Neural cell (in vitro differentiated cells): ENCODE results near the gene NSUN6.

ENCODE experiments used
- EP300 ChIP-seq: fragments of 450-650 bp; conservative IDR thresholded peaks from 2 replicates; pipeline ENCODE4 v1.6.1; 2014; ENCODE audit warnings: antibody characterized with exemption, mild to moderate bottlenecking, moderate library complexity; ENCODE audit not compliant: poor library complexity, severe bottlenecking
- EZH2 ChIP-seq: fragments of 200-600, 300-800 bp; shearing (Covaris generic), sonication (generic); IDR thresholded peaks from 2 replicates; pipeline ENCODE4 v1.6.1; 2014; ENCODE audit warnings: antibody characterized with exemption, low read length, borderline replicate concordance, mild to moderate bottlenecking; ENCODE audit not compliant: insufficient read depth, poor library complexity, severe bottlenecking
- TAF1 ChIP-seq: IDR thresholded peaks from 2 replicates; pipeline ENCODE4 v1.6.1; 2012; ENCODE audit warnings: low read depth
- TF ChIP-seq, protein P1 (sequence below): fragments of 450-650 bp; IDR thresholded peaks from 2 replicates; pipeline ENCODE4 v1.5.1; 2014; ENCODE audit warnings: antibody characterized with exemption, mild to moderate bottlenecking, moderate library complexity; ENCODE audit not compliant: poor library complexity, severe bottlenecking

GRCh38 chr10:18601321-18601720, 50.1 kb downstream of the NSUN6 start:
- no peak for TF ChIP-seq EZH2
- no peak for TF ChIP-seq EP300
- TF ChIP-seq, protein P1, sequence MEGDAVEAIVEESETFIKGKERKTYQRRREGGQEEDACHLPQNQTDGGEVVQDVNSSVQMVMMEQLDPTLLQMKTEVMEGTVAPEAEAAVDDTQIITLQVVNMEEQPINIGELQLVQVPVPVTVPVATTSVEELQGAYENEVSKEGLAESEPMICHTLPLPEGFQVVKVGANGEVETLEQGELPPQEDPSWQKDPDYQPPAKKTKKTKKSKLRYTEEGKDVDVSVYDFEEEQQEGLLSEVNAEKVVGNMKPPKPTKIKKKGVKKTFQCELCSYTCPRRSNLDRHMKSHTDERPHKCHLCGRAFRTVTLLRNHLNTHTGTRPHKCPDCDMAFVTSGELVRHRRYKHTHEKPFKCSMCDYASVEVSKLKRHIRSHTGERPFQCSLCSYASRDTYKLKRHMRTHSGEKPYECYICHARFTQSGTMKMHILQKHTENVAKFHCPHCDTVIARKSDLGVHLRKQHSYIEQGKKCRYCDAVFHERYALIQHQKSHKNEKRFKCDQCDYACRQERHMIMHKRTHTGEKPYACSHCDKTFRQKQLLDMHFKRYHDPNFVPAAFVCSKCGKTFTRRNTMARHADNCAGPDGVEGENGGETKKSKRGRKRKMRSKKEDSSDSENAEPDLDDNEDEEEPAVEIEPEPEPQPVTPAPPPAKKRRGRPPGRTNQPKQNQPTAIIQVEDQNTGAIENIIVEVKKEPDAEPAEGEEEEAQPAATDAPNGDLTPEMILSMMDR = no peak
- TF ChIP-seq TAF1 = no peak
